ENCODE measurements around the gene BMPR1B.
"Not testable (repeated sequence)": the region's sequence is repeated elsewhere in the genome, so short reads cannot be mapped to it uniquely, and the experiment has no call there.

BMPR1B gene

GRCh38 chr4:95157596-95157995 lies 399.8 kb downstream of the BMPR1B start:
- DNase-seq: no peak

- no peak for DNase-seq
Observed at GRCh38 chr4:95158045-95158444, 400.3 kb downstream of the BMPR1B start.

- no peak for DNase-seq
Observed at GRCh38 chr4:95158626-95159025, 400.9 kb downstream of the BMPR1B start.

- no peak for DNase-seq
Observed at GRCh38 chr4:95159384-95159783, 401.6 kb downstream of the BMPR1B start.

GRCh38 chr4:95161781-95162469 lies 404.2 kb downstream of the BMPR1B start:
- DNase-seq: no peak

- DNase-seq: no peak
Observed at GRCh38 chr4:95162867-95163266, 405.1 kb downstream of the BMPR1B start.

- no peak for DNase-seq
Observed at GRCh38 chr4:95165926-95166524, 408.3 kb downstream of the BMPR1B start.

- no peak for DNase-seq
Observed at GRCh38 chr4:95167805-95168204, 410.1 kb downstream of the BMPR1B start.

- no peak for DNase-seq
Observed at GRCh38 chr4:95170176-95170575, 412.4 kb downstream of the BMPR1B start.

GRCh38 chr4:95171377-95171776 lies 413.6 kb downstream of the BMPR1B start:
- DNase-seq: not testable (repeated sequence)

GRCh38 chr4:95178938-95179337 lies 421.2 kb downstream of the BMPR1B start:
- DNase-seq: no peak

- DNase-seq: no peak
Observed at GRCh38 chr4:95180531-95181242, 422.9 kb downstream of the BMPR1B start.

GRCh38 chr4:95181243-95181995 lies 423.7 kb downstream of the BMPR1B start:
- DNase-seq: no peak

GRCh38 chr4:95181996-95182306 lies 424.2 kb downstream of the BMPR1B start:
- no peak for DNase-seq

GRCh38 chr4:95183656-95184408 lies 426.1 kb downstream of the BMPR1B start:
- no peak for DNase-seq

GRCh38 chr4:95186666-95187065 lies 428.9 kb downstream of the BMPR1B start:
- DNase-seq: no peak

- no peak for DNase-seq
Observed at GRCh38 chr4:95188701-95189370, 431.1 kb downstream of the BMPR1B start.

- no peak for DNase-seq
Observed at GRCh38 chr4:95190751-95191436, 433.1 kb downstream of the BMPR1B start.

- no peak for DNase-seq
Observed at GRCh38 chr4:95191537-95191936, 433.8 kb downstream of the BMPR1B start.

- DNase-seq: no peak
Observed at GRCh38 chr4:95193391-95194224, 435.9 kb downstream of the BMPR1B start.

GRCh38 chr4:95197353-95197752 lies 439.6 kb downstream of the BMPR1B start:
- DNase-seq: no peak
